Suprapubic skin (tissue), 4 donors: ENCODE measurements around the gene MTIF2. TPM values are rescaled to one million over a fixed set of nuclear protein-coding genes. Genes with fewer than 3 reads are reported as not detected.
A peak's percentile ranks its signal among the peaks of the same experiment; 100 is the strongest.

Experiments used
- DNase-seq, 2 donors: peaks; one replicate each; pipeline ENCODE4 v3.0.0-alpha.2; 2019; ENCODE audit warnings: low spot score in 2 of 2
- H3K27ac ChIP-seq: fragments of 200-600 bp; sonication (generic); one replicate; pipeline ENCODE4 v1.5.1; 2019
- H3K27me3 ChIP-seq: fragments of 200-600 bp; sonication (generic); one replicate; pipeline ENCODE4 v1.5.1; 2019
- H3K36me3 ChIP-seq: fragments of 200-600 bp; sonication (generic); one replicate; pipeline ENCODE4 v1.5.1; 2019
- H3K4me1 ChIP-seq: fragments of 200-600 bp; sonication (generic); one replicate; pipeline ENCODE4 v1.5.1; 2019
- H3K4me3 ChIP-seq: fragments of 200-600 bp; sonication (generic); one replicate; pipeline ENCODE4 v1.5.1; 2019; ENCODE audit warnings: mild to moderate bottlenecking
- H3K9me3 ChIP-seq: fragments of 200-600 bp; sonication (generic); one replicate; pipeline ENCODE4 v1.5.1; 2019
- CTCF ChIP-seq, 2 donors: fragments of 200-600 bp in 1 of 2; fragments of 450-650 bp in 1 of 2; sonication (generic) in 1 of 2; IDR thresholded peaks; one replicate each; pipeline ENCODE4 v1.5.1; 2016 to 2019; ENCODE audit warnings: antibody characterized with exemption in 2 of 2, mild to moderate bottlenecking in 1 of 2, moderate library complexity in 1 of 2
- EP300 ChIP-seq: sonication (generic); formaldehyde crosslinking; IDR thresholded peaks from one replicate; pipeline ENCODE4 v1.6.1; 2017; ENCODE audit warnings: antibody characterized with exemption
- POLR2A ChIP-seq, 2 donors: fragments of 450-650 bp; IDR thresholded peaks; one replicate each; pipeline ENCODE4 v1.6.1; 2017; ENCODE audit warnings: antibody characterized with exemption in 2 of 2, mild to moderate bottlenecking in 2 of 2, moderate library complexity in 2 of 2
- POLR2AphosphoS5 ChIP-seq, 3 donors: sonication (generic); formaldehyde crosslinking; IDR thresholded peaks; one replicate each; pipeline ENCODE4 v1.6.1; 2017; ENCODE audit warnings: antibody characterized with exemption in 3 of 3
- WGBS: methylation state at CpG from one replicate; pipeline ENCODE4 v1.1.5; 2018; 5-methylcytosine and 5-hydroxymethylcytosine counted together
- total RNA-seq, 4 donors: library from RNA; depleted of rRNA; stranded (reverse); fragments of >200 nt; gene quantifications; one replicate each; pipeline ENCODE4 v1.1.0, GENCODE V29; 2016

MTIF2 gene
- total RNA-seq, 4 donors from 2014 or later, result 12.1 to 25.6 (median 17.6) TPM

- H3K36me3 ChIP-seq, result peaks cover 57% of the 10 kb centered on the region
- no peak overlapping the region for H3K27ac ChIP-seq
- WGBS, result 80% methylated on average over 3 of the region's 3 CpGs
- no peaks in the 10 kb centered on the region for H3K27me3 ChIP-seq
- H3K4me3 ChIP-seq, result no peak overlapping the region
- peaks cover 29% of the 10 kb centered on the region for H3K4me1 ChIP-seq
- TF ChIP-seq POLR2AphosphoS5 (IDR thresholded peaks at IDR 0.05), result no peak
- TF ChIP-seq EP300, result no peak
- no peak for TF ChIP-seq CTCF (IDR thresholded peaks at IDR 0.05)
- TF ChIP-seq POLR2A (IDR thresholded peaks at IDR 0.05), result no peak
- H3K9me3 ChIP-seq, result no peaks in the 10 kb centered on the region
- no peak for DNase-seq
These were observed 33.1 kb downstream of the MTIF2 start for GRCh38 chr2:55235724-55236538.

- H3K27ac ChIP-seq, result peak overlapping the region; percentile 96
- DNase-seq, result no peak
- peaks cover 40% of the 10 kb centered on the region for H3K36me3 ChIP-seq
These were observed 35.4 kb downstream of the MTIF2 start for GRCh38 chr2:55233658-55233940.

GRCh38 chr2:55232863-55233657, 36.0 kb downstream of the MTIF2 start:
- peak in 1 of 2 donors; percentile 76 for DNase-seq
- Histone ChIP-seq H3K36me3 (peaks cover 39% of the 10 kb centered on the region), H3K9me3 (no peaks in the 10 kb centered on the region), H3K4me3 (peak overlapping the region; percentile 77), H3K27me3 (no peaks in the 10 kb centered on the region), H3K4me1 (peaks cover 31% of the 10 kb centered on the region), H3K27ac (peak overlapping the region; percentile 96)
- whole genome bisulfite sequencing, result 6% methylated on average over 21 of the region's 33 CpGs
- TF ChIP-seq POLR2A (IDR thresholded peaks at IDR 0.05) (no peak), POLR2AphosphoS5 (IDR thresholded peaks at IDR 0.05) (no peak), CTCF (IDR thresholded peaks at IDR 0.05) (no peak), EP300 (no peak)

More at GRCh38 chr2:55233658-55233940, 35.4 kb downstream of the MTIF2 start:
- no peak for TF ChIP-seq EP300
- TF ChIP-seq CTCF (IDR thresholded peaks at IDR 0.05), result no peak
- no peak for TF ChIP-seq POLR2AphosphoS5 (IDR thresholded peaks at IDR 0.05)
- TF ChIP-seq POLR2A (IDR thresholded peaks at IDR 0.05), result no peak
- WGBS, result 75% methylated on average over 7 of the region's 7 CpGs
- no peaks in the 10 kb centered on the region for H3K27me3 ChIP-seq
- no peaks in the 10 kb centered on the region for H3K9me3 ChIP-seq
- H3K4me1 ChIP-seq, result peaks cover 31% of the 10 kb centered on the region
- peak overlapping the region; percentile 77 for H3K4me3 ChIP-seq

- Histone ChIP-seq H3K27ac (peak within 1 kb of the TSS; percentile 96), H3K27me3 (no peaks in the 10 kb centered on the region), H3K4me3 (peak within 1 kb of the TSS; percentile 77), H3K9me3 (no peaks in the 10 kb centered on the region), H3K36me3 (peaks cover 34% of the 10 kb centered on the region), H3K4me1 (peaks cover 31% of the 10 kb centered on the region)
- under 1% methylated on average over 37 of the region's 37 CpGs for WGBS
- peak; percentile 92 to 95 for DNase-seq
- TF ChIP-seq POLR2A (IDR thresholded peaks at IDR 0.05), result peak; percentile 57 to 85
- TF ChIP-seq EP300, result no peak
- TF ChIP-seq CTCF (IDR thresholded peaks at IDR 0.05), result no peak
- TF ChIP-seq POLR2AphosphoS5 (IDR thresholded peaks at IDR 0.05), result peak in 2 of 3 donors; percentile 79 to 81
These were observed 36.8 kb downstream of the MTIF2 start, which contains the start of the genes CLHC1 and RPS27A for GRCh38 chr2:55232084-55232862. Gene CLHC1, minus strand, starts transcription at chr2:55232293. Its CDS starts 9,882 bp downstream, at chr2:55222411. Gene RPS27A, plus strand, starts transcription at chr2:55232688. Its CDS starts 137 bp downstream, at chr2:55232825.
